Gastrocnemius medialis (tissue), 4 donors: ENCODE measurements around the gene SYT2. TPM values are rescaled to one million over a fixed set of nuclear protein-coding genes. Genes with fewer than 3 reads are reported as not detected.

Experiments used
- ATAC-seq, 2 donors: fragments of 150-250 bp; one replicate each; pipeline ENCODE4 v1.9.1; 2016
- DNase-seq, 2 donors: peaks; one replicate each; pipeline ENCODE4 v3.0.0-alpha.2; 2019
- H3K27ac ChIP-seq, 4 donors: fragments of 200-600 bp; sonication (generic); 1 replicate in 1 of 4; 2 replicates in 3 of 4; pipeline ENCODE4 v1.5.1; 2016 to 2018; ENCODE audit warnings: mild to moderate bottlenecking in 2 of 4, moderate library complexity in 1 of 4
- H3K27me3 ChIP-seq, 3 donors: fragments of 200-600 bp; sonication (generic) in 2 of 3; 1 replicate in 1 of 3; 2 replicates in 2 of 3; pipeline versions ENCODE4 v1.5.1 to v1.6.0; 2016 to 2019; ENCODE audit warnings: mild to moderate bottlenecking in 1 of 3, moderate library complexity in 1 of 3
- H3K36me3 ChIP-seq, 2 donors: fragments of 200-600 bp; sonication (generic) in 1 of 2; one replicate each; pipeline ENCODE4 v1.5.1; 2017 to 2018
- H3K4me1 ChIP-seq, 2 donors: fragments of 200-600 bp; sonication (generic) in 1 of 2; one replicate each; pipeline ENCODE4 v1.5.1; 2016 to 2017; ENCODE audit warnings: mild to moderate bottlenecking in 2 of 2
- H3K4me3 ChIP-seq, 4 donors: fragments of 200-600 bp; sonication (generic) in 3 of 4; 1 replicate in 1 of 4; 2 replicates in 3 of 4; pipeline ENCODE4 v1.5.1; 2016 to 2019; ENCODE audit warnings: mild to moderate bottlenecking in 2 of 4
- H3K9me3 ChIP-seq, 3 donors: fragments of 200-600 bp; sonication (generic) in 2 of 3; 1 replicate in 1 of 3; 2 replicates in 2 of 3; pipeline ENCODE4 v1.5.1; 2016 to 2019
- CTCF ChIP-seq, 5 experiments: fragments of 450-650 bp in 3 of 5; fragments of 200-600 bp in 2 of 5; sonication (generic) in 2 of 5; IDR thresholded peaks in 4 of 5; conservative IDR thresholded peaks in 1 of 5; 1 replicate in 4 of 5; 2 replicates in 1 of 5; pipeline ENCODE4 v1.5.1; 2016 to 2019; ENCODE audit warnings: antibody characterized with exemption in 5 of 5, mild to moderate bottlenecking in 3 of 5, moderate library complexity in 3 of 5
- POLR2A ChIP-seq, 2 donors: fragments of 450-650 bp; IDR thresholded peaks; one replicate each; pipeline ENCODE4 v1.6.1; 2017; ENCODE audit warnings: antibody characterized with exemption in 2 of 2, mild to moderate bottlenecking in 2 of 2, moderate library complexity in 2 of 2
- in situ Hi-C, 4 donors: fragments of 200-750 bp; cut with MboI; loops; one replicate each; pipeline versions ENCODE4 v1.15.0 to v1.8.0; 2017; ENCODE audit warnings: low sequenced_read_pairs in 4 of 4
- intact Hi-C: fragments of 100-400 bp; cut with DNase I; formaldehyde crosslinking; loops from one replicate; pipeline ENCODE4 v1.15.1; 2023; ENCODE audit warnings: low total_unique reads
- total RNA-seq, 4 donors: library from RNA; depleted of rRNA; stranded (reverse); fragments of >200 nt; gene quantifications; one replicate each; pipeline versions ENCODE4 v1.1.0 to v1.2.3, GENCODE V29; 2016

Gene SYT2
- total RNA-seq, 4 donors from 2014 or later = not detected

- TF ChIP-seq CTCF (IDR thresholded peaks at IDR 0.05 in 4 of 5, conservative IDR thresholded peaks at IDR 0.05 in 1 of 5) (no peak), POLR2A (IDR thresholded peaks at IDR 0.05) (no peak)
- Histone ChIP-seq H3K4me3 (no peak overlapping the region), H3K9me3 (no peaks in the 10 kb centered on the region), H3K36me3 (no peaks in the 10 kb centered on the region), H3K4me1 (no peaks in the 10 kb centered on the region), H3K27ac (no peak overlapping the region), H3K27me3 (no peaks in the 10 kb centered on the region)
- intact Hi-C loops = no loop called here
- no peak for ATAC-seq
- DNase-seq = no peak
- in situ Hi-C loops = loop anchor here in 1 of 4 donors (25.0 kb wide), 1 partner anchor 268 kb away; the partner anchor contains the start of genes PPP1R12B and UBE2T
Measured at GRCh38 chr1:202605515-202605914, 104.7 kb downstream of the SYT2 start.

DNA sequence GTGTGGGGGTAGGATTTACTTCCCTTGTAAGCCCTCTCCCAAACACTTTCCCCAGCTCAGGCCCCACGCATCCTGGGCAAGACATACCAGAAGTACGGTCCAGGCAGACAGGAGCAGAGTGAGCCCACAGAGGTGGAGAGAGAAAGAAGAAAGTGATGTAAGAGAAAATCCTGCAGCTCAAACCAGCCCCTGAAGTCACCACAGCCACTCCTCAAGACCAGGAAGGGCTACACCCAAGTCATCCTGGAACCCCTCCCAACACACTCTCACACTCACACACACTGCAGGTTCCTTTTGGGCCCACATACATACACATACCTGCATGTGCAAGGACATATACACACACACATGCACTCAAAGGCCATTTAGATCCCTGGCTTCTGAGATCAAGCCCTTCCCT is 106.8 kb downstream of the SYT2 start:
- no peak for DNase-seq
- no peaks in the 10 kb centered on the region for H3K36me3 ChIP-seq
- no peaks in the 10 kb centered on the region for H3K27me3 ChIP-seq
- H3K9me3 ChIP-seq = no peaks in the 10 kb centered on the region
- H3K4me3 ChIP-seq = no peak overlapping the region
- H3K27ac ChIP-seq = no peak overlapping the region
- no peak for TF ChIP-seq POLR2A (IDR thresholded peaks at IDR 0.05)
- no peak for TF ChIP-seq CTCF (IDR thresholded peaks at IDR 0.05 in 4 of 5, conservative IDR thresholded peaks at IDR 0.05 in 1 of 5)
- in situ Hi-C loops = loop anchor here in 1 of 4 donors (25.0 kb wide), 1 partner anchor 266 kb away; the partner anchor contains the start of genes PPP1R12B and UBE2T
- H3K4me1 ChIP-seq = peaks cover 0 to 3% of the 10 kb centered on the region in 2 donors
- no peak for ATAC-seq
- intact Hi-C loops = no loop called here

- in situ Hi-C loops (loop anchor here in 1 of 4 donors (25.0 kb wide), 1 partner anchor 263 kb away; the partner anchor contains the start of genes PPP1R12B and UBE2T), intact Hi-C loops (no loop called here)
- no peaks in the 10 kb centered on the region for H3K36me3 ChIP-seq
- no peak overlapping the region for H3K27ac ChIP-seq
- no peaks in the 10 kb centered on the region for H3K27me3 ChIP-seq
- ATAC-seq = no peak
- no peaks in the 10 kb centered on the region for H3K9me3 ChIP-seq
- DNase-seq = no peak
- peaks cover 0 to 3% of the 10 kb centered on the region in 2 donors for H3K4me1 ChIP-seq
- no peak overlapping the region for H3K4me3 ChIP-seq
- no peak for TF ChIP-seq POLR2A (IDR thresholded peaks at IDR 0.05)
- TF ChIP-seq CTCF (IDR thresholded peaks at IDR 0.05 in 4 of 5, conservative IDR thresholded peaks at IDR 0.05 in 1 of 5) = peak in 2 of 5 experiments; percentile 15 to 22
Measured at GRCh38 chr1:202600432-202601041, 109.7 kb downstream of the SYT2 start.

- Histone ChIP-seq H3K4me3 (no peak overlapping the region), H3K36me3 (no peaks in the 10 kb centered on the region), H3K4me1 (peaks cover 0 to 3% of the 10 kb centered on the region in 2 donors), H3K27me3 (no peaks in the 10 kb centered on the region), H3K27ac (no peak overlapping the region), H3K9me3 (no peaks in the 10 kb centered on the region)
- ATAC-seq (peak; percentile 57 to 71), DNase-seq (peak; percentile 37 to 42)
- TF ChIP-seq CTCF (IDR thresholded peaks at IDR 0.05 in 4 of 5, conservative IDR thresholded peaks at IDR 0.05 in 1 of 5) (peak in 4 of 5 experiments; percentile 32 to 71 (median 59)), POLR2A (IDR thresholded peaks at IDR 0.05) (no peak)
- intact Hi-C loops (loop anchor here (10.0 kb wide), 1 partner anchor 255 kb away; the partner anchor contains the start of genes PPP1R12B and UBE2T), in situ Hi-C loops (loop anchor here (10.0 to 25.0 kb wide), 2 partner anchors 95 to 263 kb away; partner anchors contain the start of genes PPP1R12B (in 3 of the 4) and UBE2T (in 3 of the 4))
Measured at GRCh38 chr1:202599669-202600431, 110.4 kb downstream of the SYT2 start.
